ENCODE results near the gene SMARCAL1.

DNA sequence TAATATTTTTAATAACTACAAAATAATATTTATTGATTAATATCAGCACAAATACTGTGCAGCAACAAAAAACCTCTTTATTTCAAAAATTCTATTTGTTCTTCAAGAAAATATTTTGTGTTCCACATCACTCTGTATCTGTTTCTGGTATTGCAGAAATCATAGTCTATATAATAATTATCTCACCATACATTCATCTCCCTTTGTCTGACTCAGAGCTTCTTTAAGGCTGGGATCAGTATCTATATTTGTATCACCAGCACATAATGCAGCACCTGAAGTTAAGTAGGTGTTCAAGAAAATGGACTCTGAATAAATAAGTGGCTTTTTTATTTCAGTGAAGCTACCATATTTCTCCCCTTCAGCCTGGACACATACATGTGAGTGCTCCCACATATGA is 38.4 kb upstream of the SMARCAL1 start:
- TF ChIP-seq, protein P1, sequence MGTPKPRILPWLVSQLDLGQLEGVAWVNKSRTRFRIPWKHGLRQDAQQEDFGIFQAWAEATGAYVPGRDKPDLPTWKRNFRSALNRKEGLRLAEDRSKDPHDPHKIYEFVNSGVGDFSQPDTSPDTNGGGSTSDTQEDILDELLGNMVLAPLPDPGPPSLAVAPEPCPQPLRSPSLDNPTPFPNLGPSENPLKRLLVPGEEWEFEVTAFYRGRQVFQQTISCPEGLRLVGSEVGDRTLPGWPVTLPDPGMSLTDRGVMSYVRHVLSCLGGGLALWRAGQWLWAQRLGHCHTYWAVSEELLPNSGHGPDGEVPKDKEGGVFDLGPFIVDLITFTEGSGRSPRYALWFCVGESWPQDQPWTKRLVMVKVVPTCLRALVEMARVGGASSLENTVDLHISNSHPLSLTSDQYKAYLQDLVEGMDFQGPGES (IDR thresholded peaks at IDR 0.05; ENCODE audit: low read depth, low read length) = no peak
- TF ChIP-seq EP300 (IDR thresholded peaks at IDR 0.05; ENCODE audit: borderline replicate concordance in 1 of 2, low read depth in 1 of 2, low read length in 1 of 2) = no peak
- no peak for TF ChIP-seq TAF1 (IDR thresholded peaks at IDR 0.05; ENCODE audit: borderline replicate concordance, low read depth, low read length)
- TF ChIP-seq, protein P2, sequence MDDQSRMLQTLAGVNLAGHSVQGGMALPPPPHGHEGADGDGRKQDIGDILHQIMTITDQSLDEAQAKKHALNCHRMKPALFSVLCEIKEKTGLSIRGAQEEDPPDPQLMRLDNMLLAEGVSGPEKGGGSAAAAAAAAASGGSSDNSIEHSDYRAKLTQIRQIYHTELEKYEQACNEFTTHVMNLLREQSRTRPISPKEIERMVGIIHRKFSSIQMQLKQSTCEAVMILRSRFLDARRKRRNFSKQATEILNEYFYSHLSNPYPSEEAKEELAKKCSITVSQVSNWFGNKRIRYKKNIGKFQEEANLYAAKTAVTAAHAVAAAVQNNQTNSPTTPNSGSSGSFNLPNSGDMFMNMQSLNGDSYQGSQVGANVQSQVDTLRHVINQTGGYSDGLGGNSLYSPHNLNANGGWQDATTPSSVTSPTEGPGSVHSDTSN (IDR thresholded peaks at IDR 0.05) = no peak
- TF ChIP-seq, protein P3, sequence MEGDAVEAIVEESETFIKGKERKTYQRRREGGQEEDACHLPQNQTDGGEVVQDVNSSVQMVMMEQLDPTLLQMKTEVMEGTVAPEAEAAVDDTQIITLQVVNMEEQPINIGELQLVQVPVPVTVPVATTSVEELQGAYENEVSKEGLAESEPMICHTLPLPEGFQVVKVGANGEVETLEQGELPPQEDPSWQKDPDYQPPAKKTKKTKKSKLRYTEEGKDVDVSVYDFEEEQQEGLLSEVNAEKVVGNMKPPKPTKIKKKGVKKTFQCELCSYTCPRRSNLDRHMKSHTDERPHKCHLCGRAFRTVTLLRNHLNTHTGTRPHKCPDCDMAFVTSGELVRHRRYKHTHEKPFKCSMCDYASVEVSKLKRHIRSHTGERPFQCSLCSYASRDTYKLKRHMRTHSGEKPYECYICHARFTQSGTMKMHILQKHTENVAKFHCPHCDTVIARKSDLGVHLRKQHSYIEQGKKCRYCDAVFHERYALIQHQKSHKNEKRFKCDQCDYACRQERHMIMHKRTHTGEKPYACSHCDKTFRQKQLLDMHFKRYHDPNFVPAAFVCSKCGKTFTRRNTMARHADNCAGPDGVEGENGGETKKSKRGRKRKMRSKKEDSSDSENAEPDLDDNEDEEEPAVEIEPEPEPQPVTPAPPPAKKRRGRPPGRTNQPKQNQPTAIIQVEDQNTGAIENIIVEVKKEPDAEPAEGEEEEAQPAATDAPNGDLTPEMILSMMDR (IDR thresholded peaks at IDR 0.05) = no peak
- no peak for TF ChIP-seq RAD21 (IDR thresholded peaks at IDR 0.05; ENCODE audit: low read length)

Measured in SK-N-SH (cell line).